ENCODE data around the gene INSRR. TPM values are rescaled to one million over a fixed set of nuclear protein-coding genes. Genes with fewer than 3 reads are reported as not detected.

The INSRR gene
- total and polyA plus RNA-seq, 2 of the 4 experiments (the other 2 are of a cell fraction) = not detected

GRCh38 chr1:156905651-156906050, 46.7 kb upstream of the INSRR start:
- Histone ChIP-seq H3K18ac (ENCODE audit: low read depth, low read length) (no peak overlapping the region), H2BK15ac (ENCODE audit: low read depth, low read length) (no peak overlapping the region), H4K91ac (ENCODE audit: insufficient read depth, low read depth, low read length) (no peak overlapping the region), H3K9ac (ENCODE audit: low read depth, low read length) (no peak overlapping the region), H3K9me1 (ENCODE audit: insufficient read depth, low read length) (peaks cover 8% of the 10 kb centered on the region; the same call in 1 of the 2 replicates), H4K20me1 (ENCODE audit: insufficient read depth, low read length) (peaks cover 3% of the 10 kb centered on the region), H4K8ac (ENCODE audit: low read depth in 2 of 2, low read length in 2 of 2) (no peak overlapping the region), H3K4me3 (ENCODE audit: insufficient read depth, low read depth, low read length) (no peak overlapping the region), H2AK9ac (replicated peaks; ENCODE audit: low read depth, low read length, poor library complexity) (no peak overlapping the region), H3K27ac (ENCODE audit: insufficient read depth, low read length) (no peak overlapping the region), H3K23ac (ENCODE audit: low read depth, low read length) (no peak overlapping the region; the same call in 1 of the 2 replicates), H2BK5ac (ENCODE audit: low read depth, low read length, poor library complexity, severe bottlenecking) (peak overlapping the region; percentile 16), H2AFZ (replicated peaks; ENCODE audit: low read length, poor library complexity) (no peak overlapping the region), H2BK120ac (ENCODE audit: low read depth, low read length) (no peak overlapping the region), H3K79me1 (ENCODE audit: low read depth in 1 of 2, low read length in 2 of 2) (peaks cover 3 to 66% of the 10 kb centered on the region in 2 experiments; a peak in 3 of 4 replicates), H3K4me1 (ENCODE audit: control insufficient read depth, insufficient read depth, low read length) (peaks cover 19% of the 10 kb centered on the region), H3K56ac (ENCODE audit: extremely low read depth, insufficient read depth, low read length) (no peak overlapping the region), H2BK20ac (ENCODE audit: low read depth, low read length) (no peak overlapping the region), H4K5ac (ENCODE audit: low read depth, low read length) (no peak overlapping the region), H2AK5ac (ENCODE audit: low read depth, low read length) (peak overlapping the region; percentile 62; the same call in 1 of the 2 replicates), H3K9me3 (ENCODE audit: control insufficient read depth, insufficient read depth, low read length) (no peaks in the 10 kb centered on the region), H3K4ac (ENCODE audit: low read depth, low read length) (no peak overlapping the region), H3K36me3 (ENCODE audit: control insufficient read depth, insufficient read depth, low read length) (peaks cover 14% of the 10 kb centered on the region), H3K4me2 (ENCODE audit: low read depth, low read length) (no peak overlapping the region), H3K27me3 (ENCODE audit: control insufficient read depth, insufficient read depth, low read length) (no peaks in the 10 kb centered on the region), H3K14ac (replicated peaks; ENCODE audit: low read depth, low read length) (peak overlapping the region; percentile 51; the same call in 1 of the 2 replicates)
- ATAC-seq (ENCODE audit: low read depth) (no peak), DNase-seq (no peak)
- dilution Hi-C loops (cut with HindIII; ENCODE audit: low sequenced_read_pairs, unreplicated experiment) = no loop called here
- POLR2A ChIA-PET (ENCODE audit: unreplicated experiment) = no interaction called here
- CTCF ChIA-PET = no interaction called here
- no peak for TF ChIP-seq FOS (IDR thresholded peaks at IDR 0.05; ENCODE audit: low read depth, low read length)
- TF ChIP-seq CHD1 (IDR thresholded peaks at IDR 0.05; ENCODE audit: low read depth, low read length) = no peak
- no peak for TF ChIP-seq RCOR1 (IDR thresholded peaks at IDR 0.05; ENCODE audit: insufficient replicate concordance, low read length)
- no peak for TF ChIP-seq MXI1 (IDR thresholded peaks at IDR 0.05; ENCODE audit: borderline replicate concordance, low read depth, low read length)
- WGBS, 2 experiments (ENCODE audit: extremely low coverage in 2 of 2, insufficient read length in 1 of 2) = 61% methylated on average over 4 of the region's 4 CpGs; no CpG with 5 or more reads in 1 of the 2 experiments
- intact Hi-C loops (cut with micrococcal nuclease) = no loop called here
- no TSS peak for BruUV-seq (replicated peaks)
- in situ Hi-C loops (cut with MboI; ENCODE audit: low sequenced_read_pairs) = no loop called here

All from IMR-90 (cell line).